Neural cell (in vitro differentiated cells): Measurements from ENCODE around the gene CCR7. TPM values are rescaled to one million over a fixed set of nuclear protein-coding genes. Genes with fewer than 3 reads are reported as not detected.

Experiments
- H2AFZ ChIP-seq: fragments of 200-600, 300-800 bp; sonication (generic), shearing (Covaris generic); 2 replicates; pipeline ENCODE4 v1.6.0; 2014; ENCODE audit warnings: low read depth, mild to moderate bottlenecking, antibody characterized with exemption, low read length, moderate library complexity
- H3F3A ChIP-seq: fragments of 200-600 bp; shearing (Covaris generic); 2 replicates; pipeline ENCODE4 v1.6.1; 2016; ENCODE audit warnings: mild to moderate bottlenecking, moderate library complexity, mixed read lengths, antibody characterized with exemption, low read length; ENCODE audit not compliant: insufficient read depth, poor library complexity, severe bottlenecking
- H3K27ac ChIP-seq: fragments of 200-600, 300-800 bp; sonication (generic), shearing (Covaris generic); 2 replicates; pipeline ENCODE4 v1.5.1; 2014; ENCODE audit warnings: mild to moderate bottlenecking, low read length, moderate library complexity
- H3K27me3 ChIP-seq: fragments of 300-800, 200-600 bp; sonication (generic), shearing (Covaris generic); 2 replicates; pipeline ENCODE4 v1.6.0; 2014; ENCODE audit warnings: mild to moderate bottlenecking, low read depth, low read length, moderate library complexity; ENCODE audit not compliant: insufficient read depth
- H3K36me3 ChIP-seq: fragments of 300-800, 200-600 bp; sonication (generic), shearing (Covaris generic); 2 replicates; pipeline ENCODE4 v1.5.1; 2014; ENCODE audit warnings: mild to moderate bottlenecking, antibody characterized with exemption, low read length, moderate library complexity; ENCODE audit not compliant: insufficient read depth
- H3K4me2 ChIP-seq: fragments of 300-800, 200-600 bp; sonication (generic), shearing (Covaris generic); 2 replicates; pipeline ENCODE4 v1.6.0; 2014; ENCODE audit warnings: mild to moderate bottlenecking, low read length
- H3K4me3 ChIP-seq: fragments of 300-800, 200-600 bp; sonication (generic), shearing (Covaris generic); 2 replicates; pipeline ENCODE4 v1.5.1; 2014; ENCODE audit warnings: mild to moderate bottlenecking, low read length, moderate library complexity
- H3K79me2 ChIP-seq: fragments of 200-600 bp; shearing (Covaris generic); replicated peaks from 2 replicates; pipeline ENCODE4 v1.6.0; 2014; ENCODE audit warnings: mild to moderate bottlenecking, low read length, moderate library complexity; ENCODE audit not compliant: insufficient read depth
- H3K9ac ChIP-seq: fragments of 300-800, 200-600 bp; sonication (generic), shearing (Covaris generic); 2 replicates; pipeline ENCODE4 v1.6.1; 2016; ENCODE audit warnings: mild to moderate bottlenecking, low read length, mixed read lengths
- H3K9me2 ChIP-seq: fragments of 200-600 bp; shearing (Covaris generic); 2 replicates; pipeline ENCODE4 v1.6.1; 2016; ENCODE audit warnings: mild to moderate bottlenecking, low read length, mixed read lengths; ENCODE audit not compliant: insufficient read depth
- H3K9me3 ChIP-seq: fragments of 200-600, 300-800 bp; sonication (generic), shearing (Covaris generic); 2 replicates; pipeline ENCODE4 v1.6.1; 2016; ENCODE audit warnings: mild to moderate bottlenecking, mixed run types, low read length, moderate library complexity, mixed read lengths
- H4K20me1 ChIP-seq: fragments of 200-600 bp; shearing (Covaris generic); 2 replicates; pipeline ENCODE4 v1.6.1; 2016; ENCODE audit warnings: mild to moderate bottlenecking, mixed run types; ENCODE audit not compliant: insufficient read depth
- EP300 ChIP-seq: fragments of 450-650 bp; conservative IDR thresholded peaks from 2 replicates; pipeline ENCODE4 v1.6.1; 2014; ENCODE audit warnings: antibody characterized with exemption, mild to moderate bottlenecking, moderate library complexity; ENCODE audit not compliant: poor library complexity, severe bottlenecking
- EZH2 ChIP-seq: fragments of 200-600, 300-800 bp; shearing (Covaris generic), sonication (generic); IDR thresholded peaks from 2 replicates; pipeline ENCODE4 v1.6.1; 2014; ENCODE audit warnings: antibody characterized with exemption, low read length, borderline replicate concordance, mild to moderate bottlenecking; ENCODE audit not compliant: insufficient read depth, poor library complexity, severe bottlenecking
- MXI1 ChIP-seq: fragments of 450-650 bp; conservative IDR thresholded peaks from 2 replicates; pipeline ENCODE4 v1.6.1; 2014; ENCODE audit warnings: antibody characterized with exemption, mild to moderate bottlenecking; ENCODE audit not compliant: poor library complexity, severe bottlenecking
- POLR2AphosphoS5 ChIP-seq: IDR thresholded peaks from 2 replicates; pipeline ENCODE4 v1.6.1; 2012
- RAD21 ChIP-seq: fragments of 450-650 bp; conservative IDR thresholded peaks from 2 replicates; pipeline ENCODE4 v1.6.1; 2014; ENCODE audit warnings: antibody characterized with exemption, mild to moderate bottlenecking, moderate library complexity
- SMC3 ChIP-seq: fragments of 450-650 bp; conservative IDR thresholded peaks from 2 replicates; pipeline ENCODE4 v1.6.1; 2014; ENCODE audit warnings: antibody characterized with exemption, mild to moderate bottlenecking, moderate library complexity; ENCODE audit not compliant: poor library complexity
- TAF1 ChIP-seq: IDR thresholded peaks from 2 replicates; pipeline ENCODE4 v1.6.1; 2012; ENCODE audit warnings: low read depth
- polyA plus RNA-seq: library from polyadenylated mRNA; depleted of rRNA; stranded (reverse); fragments of >200 nt; gene quantifications from 2 replicates; pipeline ENCODE4 v1.2.3, GENCODE V29; 2014
- TF ChIP-seq, protein P1 (sequence below): IDR thresholded peaks from 2 replicates; pipeline ENCODE4 v1.6.1; 2012; ENCODE audit warnings: borderline replicate concordance
- TF ChIP-seq, protein P2 (sequence below): fragments of 450-650 bp; IDR thresholded peaks from 2 replicates; pipeline ENCODE4 v1.5.1; 2014; ENCODE audit warnings: antibody characterized with exemption, mild to moderate bottlenecking, moderate library complexity; ENCODE audit not compliant: poor library complexity, severe bottlenecking

Gene CCR7
- polyA plus RNA-seq, 1 donor from 2014 or later, result not detected

DNA sequence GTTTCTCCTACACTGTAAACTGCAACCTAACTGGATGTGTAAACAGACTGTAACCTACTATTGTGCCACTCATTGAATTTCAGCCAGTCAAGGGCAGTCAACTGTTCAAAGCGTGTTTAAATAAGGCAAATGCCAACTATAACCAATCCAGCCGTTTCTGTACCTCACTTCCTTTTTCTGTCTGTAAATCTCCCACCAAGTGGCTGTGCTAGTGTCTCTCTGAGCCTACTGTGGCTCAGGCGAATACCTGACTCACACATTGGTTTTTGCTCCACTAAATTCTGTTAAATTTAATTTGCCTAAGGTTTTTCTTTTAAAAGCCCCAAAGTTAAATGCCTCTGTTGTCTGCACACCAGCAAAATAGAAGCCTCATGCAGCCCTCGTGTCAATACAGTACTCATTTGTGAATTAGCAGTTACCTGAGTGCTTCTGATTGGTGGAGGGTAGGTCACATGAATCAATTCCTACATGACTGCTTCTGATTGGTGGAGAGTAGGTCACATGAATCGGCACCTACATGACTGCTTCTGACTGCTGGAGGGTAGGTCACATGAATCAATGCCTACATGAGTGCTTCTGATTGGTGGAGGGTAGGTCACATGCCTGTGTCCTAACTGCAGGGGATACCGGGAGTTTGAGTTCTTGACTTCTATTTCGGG lies 31.1 kb upstream of the CCR7 start:
- Histone ChIP-seq H3K27ac (no peak overlapping the region), H3K79me2 (no peaks in the 10 kb centered on the region), H3K9me3 (no peaks in the 10 kb centered on the region), H2AFZ (no peak overlapping the region), H3K4me3 (no peak overlapping the region), H3K36me3 (no peaks in the 10 kb centered on the region), H4K20me1 (no peaks in the 10 kb centered on the region), H3K27me3 (no peaks in the 10 kb centered on the region), H3F3A (no peaks in the 10 kb centered on the region), H3K4me2 (no peak overlapping the region), H3K9ac (no peak overlapping the region), H3K9me2 (no peaks in the 10 kb centered on the region)
- TF ChIP-seq, protein P1, sequence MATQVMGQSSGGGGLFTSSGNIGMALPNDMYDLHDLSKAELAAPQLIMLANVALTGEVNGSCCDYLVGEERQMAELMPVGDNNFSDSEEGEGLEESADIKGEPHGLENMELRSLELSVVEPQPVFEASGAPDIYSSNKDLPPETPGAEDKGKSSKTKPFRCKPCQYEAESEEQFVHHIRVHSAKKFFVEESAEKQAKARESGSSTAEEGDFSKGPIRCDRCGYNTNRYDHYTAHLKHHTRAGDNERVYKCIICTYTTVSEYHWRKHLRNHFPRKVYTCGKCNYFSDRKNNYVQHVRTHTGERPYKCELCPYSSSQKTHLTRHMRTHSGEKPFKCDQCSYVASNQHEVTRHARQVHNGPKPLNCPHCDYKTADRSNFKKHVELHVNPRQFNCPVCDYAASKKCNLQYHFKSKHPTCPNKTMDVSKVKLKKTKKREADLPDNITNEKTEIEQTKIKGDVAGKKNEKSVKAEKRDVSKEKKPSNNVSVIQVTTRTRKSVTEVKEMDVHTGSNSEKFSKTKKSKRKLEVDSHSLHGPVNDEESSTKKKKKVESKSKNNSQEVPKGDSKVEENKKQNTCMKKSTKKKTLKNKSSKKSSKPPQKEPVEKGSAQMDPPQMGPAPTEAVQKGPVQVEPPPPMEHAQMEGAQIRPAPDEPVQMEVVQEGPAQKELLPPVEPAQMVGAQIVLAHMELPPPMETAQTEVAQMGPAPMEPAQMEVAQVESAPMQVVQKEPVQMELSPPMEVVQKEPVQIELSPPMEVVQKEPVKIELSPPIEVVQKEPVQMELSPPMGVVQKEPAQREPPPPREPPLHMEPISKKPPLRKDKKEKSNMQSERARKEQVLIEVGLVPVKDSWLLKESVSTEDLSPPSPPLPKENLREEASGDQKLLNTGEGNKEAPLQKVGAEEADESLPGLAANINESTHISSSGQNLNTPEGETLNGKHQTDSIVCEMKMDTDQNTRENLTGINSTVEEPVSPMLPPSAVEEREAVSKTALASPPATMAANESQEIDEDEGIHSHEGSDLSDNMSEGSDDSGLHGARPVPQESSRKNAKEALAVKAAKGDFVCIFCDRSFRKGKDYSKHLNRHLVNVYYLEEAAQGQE, result no peak
- TF ChIP-seq SMC3 (no peak), EP300 (no peak), MXI1 (no peak), RAD21 (no peak), EZH2 (no peak), POLR2AphosphoS5 (no peak), TAF1 (no peak)
- TF ChIP-seq, protein P2, sequence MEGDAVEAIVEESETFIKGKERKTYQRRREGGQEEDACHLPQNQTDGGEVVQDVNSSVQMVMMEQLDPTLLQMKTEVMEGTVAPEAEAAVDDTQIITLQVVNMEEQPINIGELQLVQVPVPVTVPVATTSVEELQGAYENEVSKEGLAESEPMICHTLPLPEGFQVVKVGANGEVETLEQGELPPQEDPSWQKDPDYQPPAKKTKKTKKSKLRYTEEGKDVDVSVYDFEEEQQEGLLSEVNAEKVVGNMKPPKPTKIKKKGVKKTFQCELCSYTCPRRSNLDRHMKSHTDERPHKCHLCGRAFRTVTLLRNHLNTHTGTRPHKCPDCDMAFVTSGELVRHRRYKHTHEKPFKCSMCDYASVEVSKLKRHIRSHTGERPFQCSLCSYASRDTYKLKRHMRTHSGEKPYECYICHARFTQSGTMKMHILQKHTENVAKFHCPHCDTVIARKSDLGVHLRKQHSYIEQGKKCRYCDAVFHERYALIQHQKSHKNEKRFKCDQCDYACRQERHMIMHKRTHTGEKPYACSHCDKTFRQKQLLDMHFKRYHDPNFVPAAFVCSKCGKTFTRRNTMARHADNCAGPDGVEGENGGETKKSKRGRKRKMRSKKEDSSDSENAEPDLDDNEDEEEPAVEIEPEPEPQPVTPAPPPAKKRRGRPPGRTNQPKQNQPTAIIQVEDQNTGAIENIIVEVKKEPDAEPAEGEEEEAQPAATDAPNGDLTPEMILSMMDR, result no peak

DNA sequence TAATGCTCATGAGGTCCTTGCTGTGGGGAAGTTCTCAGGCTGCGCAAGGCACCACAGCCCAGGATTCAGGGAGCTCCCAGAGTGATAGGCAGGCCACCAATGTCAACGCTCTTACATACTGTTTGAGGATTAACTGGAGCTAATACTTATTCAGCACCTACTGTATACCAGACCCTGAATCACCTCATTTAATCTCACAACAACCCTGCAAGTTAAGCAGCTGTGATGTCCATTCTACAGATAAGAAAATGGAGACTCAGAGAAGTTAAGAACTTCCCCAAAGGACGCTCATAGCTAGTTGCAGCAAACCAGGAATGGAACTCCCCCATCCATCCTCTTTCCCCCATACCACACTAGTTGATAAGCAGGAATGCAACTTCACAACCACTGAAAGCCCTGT lies 25.5 kb upstream of the CCR7 start:
- Histone ChIP-seq H3K27ac (no peak overlapping the region), H3K9ac (no peak overlapping the region), H3K4me3 (no peak overlapping the region), H3K4me2 (no peak overlapping the region), H4K20me1 (no peaks in the 10 kb centered on the region), H3K27me3 (no peaks in the 10 kb centered on the region), H3K9me3 (no peaks in the 10 kb centered on the region), H3K36me3 (no peaks in the 10 kb centered on the region), H3K79me2 (no peaks in the 10 kb centered on the region), H3F3A (no peaks in the 10 kb centered on the region), H2AFZ (no peak overlapping the region), H3K9me2 (no peaks in the 10 kb centered on the region)
- TF ChIP-seq EZH2, result no peak

DNA sequence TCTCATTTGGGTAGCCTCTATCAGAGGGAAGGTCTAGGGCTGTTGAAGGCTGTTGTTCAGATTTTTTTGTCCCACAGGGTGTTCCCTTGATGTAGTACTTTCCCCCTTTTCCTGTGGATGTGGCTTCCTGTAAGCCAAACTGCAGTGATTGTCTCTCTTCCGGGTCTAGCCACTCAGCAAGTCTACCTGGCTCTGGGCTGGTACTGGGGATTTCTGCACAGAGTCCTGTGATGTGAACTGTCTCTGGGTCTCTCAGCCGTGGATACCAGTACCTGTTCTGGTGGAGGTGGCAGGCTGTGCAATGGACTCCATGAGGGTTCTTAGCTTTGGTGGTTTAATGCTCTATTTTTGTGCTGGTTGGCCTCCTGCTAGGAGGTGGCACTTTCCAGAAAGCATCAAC lies 23.3 kb upstream of the CCR7 start:
- no peak overlapping the region for H2AFZ ChIP-seq
- H3F3A ChIP-seq, result no peaks in the 10 kb centered on the region
- no peak overlapping the region for H3K4me2 ChIP-seq
- no peak for TF ChIP-seq RAD21
- no peak for TF ChIP-seq TAF1
- TF ChIP-seq, protein P2, result no peak
- TF ChIP-seq POLR2AphosphoS5, result no peak
- no peak for TF ChIP-seq MXI1
- TF ChIP-seq SMC3, result no peak
- no peak for TF ChIP-seq EP300
- TF ChIP-seq, protein P1, result no peak
- no peak for TF ChIP-seq EZH2
- no peak overlapping the region for H3K4me3 ChIP-seq
- H3K9me3 ChIP-seq, result no peaks in the 10 kb centered on the region
- H3K9me2 ChIP-seq, result no peaks in the 10 kb centered on the region
- H4K20me1 ChIP-seq, result no peaks in the 10 kb centered on the region
- H3K36me3 ChIP-seq, result no peaks in the 10 kb centered on the region
- no peak overlapping the region for H3K27ac ChIP-seq
- H3K27me3 ChIP-seq, result no peaks in the 10 kb centered on the region
- H3K9ac ChIP-seq, result no peak overlapping the region
- no peaks in the 10 kb centered on the region for H3K79me2 ChIP-seq
